Measurements from ENCODE around the gene SGCD.

DNA sequence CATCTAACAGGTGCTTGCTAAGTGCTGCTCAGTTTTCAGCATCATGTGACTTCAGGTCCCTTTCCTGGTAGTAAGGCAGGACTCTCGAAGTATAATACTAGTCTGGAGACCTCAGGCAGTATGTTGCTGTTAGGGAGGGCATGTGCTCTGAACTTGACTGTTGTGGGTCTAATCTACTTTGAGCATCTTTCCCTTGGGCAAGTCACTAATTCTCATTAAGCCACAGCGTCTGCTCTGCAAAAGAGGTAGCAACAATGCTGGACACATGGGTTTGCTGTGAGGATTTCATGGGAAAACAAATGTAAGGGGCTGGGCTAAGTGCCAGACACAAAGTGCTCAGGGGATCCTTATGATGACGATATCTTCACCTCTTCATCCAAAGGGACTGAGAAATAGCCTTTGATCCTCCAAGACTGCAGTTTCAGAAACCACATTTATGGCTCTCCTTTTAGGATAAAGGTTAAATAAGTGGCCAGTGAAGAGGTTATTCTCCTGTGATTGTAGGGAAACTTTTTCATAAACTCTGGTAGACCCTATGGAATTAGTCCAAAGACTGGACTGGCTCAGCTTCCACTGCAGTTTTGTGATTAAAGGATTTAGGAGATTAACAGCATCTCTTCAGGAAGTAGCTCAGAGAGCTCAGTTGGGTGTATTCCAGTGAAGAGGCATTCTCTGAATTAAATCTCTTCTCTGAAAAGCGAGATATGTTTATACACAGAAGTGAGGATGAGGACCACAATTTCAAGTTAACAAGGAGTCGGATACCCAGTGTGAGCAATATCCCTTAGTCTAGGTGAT, 216.6 kb downstream of the SGCD start:
- TF ChIP-seq TCF4 (CRISPR knock-in tag; IDR thresholded peaks at IDR 0.05; ENCODE audit: borderline replicate concordance) (no peak; the same call in 1 of the 2 replicates), ISL1 (CRISPR knock-in tag; IDR thresholded peaks at IDR 0.05) (no peak), ESRRG (CRISPR knock-in tag; IDR thresholded peaks at IDR 0.05) (no peak), ARNTL (CRISPR knock-in tag; IDR thresholded peaks at IDR 0.05; ENCODE audit: borderline replicate concordance, low read depth) (no peak), ZFP3 (CRISPR knock-in tag; IDR thresholded peaks at IDR 0.05) (no peak), SNAI2 (CRISPR knock-in tag; IDR thresholded peaks at IDR 0.05) (no peak), OSR1 (CRISPR knock-in tag; IDR thresholded peaks at IDR 0.05) (no peak), GLIS3 (CRISPR knock-in tag; IDR thresholded peaks at IDR 0.05) (no peak), ZFP30 (CRISPR knock-in tag; IDR thresholded peaks at IDR 0.05) (no peak)
- TF ChIP-seq, protein P1, sequence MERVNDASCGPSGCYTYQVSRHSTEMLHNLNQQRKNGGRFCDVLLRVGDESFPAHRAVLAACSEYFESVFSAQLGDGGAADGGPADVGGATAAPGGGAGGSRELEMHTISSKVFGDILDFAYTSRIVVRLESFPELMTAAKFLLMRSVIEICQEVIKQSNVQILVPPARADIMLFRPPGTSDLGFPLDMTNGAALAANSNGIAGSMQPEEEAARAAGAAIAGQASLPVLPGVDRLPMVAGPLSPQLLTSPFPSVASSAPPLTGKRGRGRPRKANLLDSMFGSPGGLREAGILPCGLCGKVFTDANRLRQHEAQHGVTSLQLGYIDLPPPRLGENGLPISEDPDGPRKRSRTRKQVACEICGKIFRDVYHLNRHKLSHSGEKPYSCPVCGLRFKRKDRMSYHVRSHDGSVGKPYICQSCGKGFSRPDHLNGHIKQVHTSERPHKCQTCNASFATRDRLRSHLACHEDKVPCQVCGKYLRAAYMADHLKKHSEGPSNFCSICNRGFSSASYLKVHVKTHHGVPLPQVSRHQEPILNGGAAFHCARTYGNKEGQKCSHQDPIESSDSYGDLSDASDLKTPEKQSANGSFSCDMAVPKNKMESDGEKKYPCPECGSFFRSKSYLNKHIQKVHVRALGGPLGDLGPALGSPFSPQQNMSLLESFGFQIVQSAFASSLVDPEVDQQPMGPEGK (CRISPR knock-in tag; IDR thresholded peaks at IDR 0.05; ENCODE audit: borderline replicate concordance) = no peak
- TF ChIP-seq, protein P2, sequence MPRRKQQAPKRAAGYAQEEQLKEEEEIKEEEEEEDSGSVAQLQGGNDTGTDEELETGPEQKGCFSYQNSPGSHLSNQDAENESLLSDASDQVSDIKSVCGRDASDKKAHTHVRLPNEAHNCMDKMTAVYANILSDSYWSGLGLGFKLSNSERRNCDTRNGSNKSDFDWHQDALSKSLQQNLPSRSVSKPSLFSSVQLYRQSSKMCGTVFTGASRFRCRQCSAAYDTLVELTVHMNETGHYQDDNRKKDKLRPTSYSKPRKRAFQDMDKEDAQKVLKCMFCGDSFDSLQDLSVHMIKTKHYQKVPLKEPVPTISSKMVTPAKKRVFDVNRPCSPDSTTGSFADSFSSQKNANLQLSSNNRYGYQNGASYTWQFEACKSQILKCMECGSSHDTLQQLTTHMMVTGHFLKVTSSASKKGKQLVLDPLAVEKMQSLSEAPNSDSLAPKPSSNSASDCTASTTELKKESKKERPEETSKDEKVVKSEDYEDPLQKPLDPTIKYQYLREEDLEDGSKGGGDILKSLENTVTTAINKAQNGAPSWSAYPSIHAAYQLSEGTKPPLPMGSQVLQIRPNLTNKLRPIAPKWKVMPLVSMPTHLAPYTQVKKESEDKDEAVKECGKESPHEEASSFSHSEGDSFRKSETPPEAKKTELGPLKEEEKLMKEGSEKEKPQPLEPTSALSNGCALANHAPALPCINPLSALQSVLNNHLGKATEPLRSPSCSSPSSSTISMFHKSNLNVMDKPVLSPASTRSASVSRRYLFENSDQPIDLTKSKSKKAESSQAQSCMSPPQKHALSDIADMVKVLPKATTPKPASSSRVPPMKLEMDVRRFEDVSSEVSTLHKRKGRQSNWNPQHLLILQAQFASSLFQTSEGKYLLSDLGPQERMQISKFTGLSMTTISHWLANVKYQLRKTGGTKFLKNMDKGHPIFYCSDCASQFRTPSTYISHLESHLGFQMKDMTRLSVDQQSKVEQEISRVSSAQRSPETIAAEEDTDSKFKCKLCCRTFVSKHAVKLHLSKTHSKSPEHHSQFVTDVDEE (CRISPR knock-in tag; IDR thresholded peaks at IDR 0.05) = peak; percentile 59; the same call in 1 of the 2 replicates
